BLaER1 (cell line): Measurements from ENCODE around the gene ASTN2.

Experiments
- H3K27ac ChIP-seq: shearing (Covaris generic); formaldehyde crosslinking; 2 replicates; pipeline ENCODE4 v1.8.1; 2022
- H3K27me3 ChIP-seq: shearing (Covaris generic); formaldehyde crosslinking; 2 replicates; pipeline ENCODE4 v1.8.1; 2022
- H3K36me3 ChIP-seq: shearing (Covaris generic); formaldehyde crosslinking; 2 replicates; pipeline ENCODE4 v1.8.1; 2022
- H3K4me1 ChIP-seq: shearing (Covaris generic); formaldehyde crosslinking; 2 replicates; pipeline ENCODE4 v1.8.1; 2022
- H3K4me2 ChIP-seq: shearing (Covaris generic); formaldehyde crosslinking; 2 replicates; pipeline ENCODE4 v1.8.1; 2022
- H3K4me3 ChIP-seq: shearing (Covaris generic); formaldehyde crosslinking; 2 replicates; pipeline ENCODE4 v1.8.1; 2022
- H3K9ac ChIP-seq: shearing (Covaris generic); formaldehyde crosslinking; 2 replicates; pipeline ENCODE4 v1.8.1; 2022
- H3K9me3 ChIP-seq: shearing (Covaris generic); formaldehyde crosslinking; 2 replicates; pipeline ENCODE4 v1.8.1; 2022
- H4K20me1 ChIP-seq: shearing (Covaris generic); formaldehyde crosslinking; 2 replicates; pipeline ENCODE4 v1.8.1; 2022
- Cebpa-rat ChIP-seq: shearing (Covaris generic); IDR thresholded peaks from 2 replicates; pipeline ENCODE4 v1.8.1; 2022

The ASTN2 gene

GRCh38 chr9:117164512-117164911 is 250.3 kb downstream of the ASTN2 start:
- no peaks in the 10 kb centered on the region for H3K27me3 ChIP-seq
- no peak overlapping the region for H3K27ac ChIP-seq
- TF ChIP-seq Cebpa-rat, result no peak
- H3K4me1 ChIP-seq, result peaks cover 25% of the 10 kb centered on the region
- H3K4me3 ChIP-seq, result no peak overlapping the region
- no peak overlapping the region for H3K4me2 ChIP-seq
- H4K20me1 ChIP-seq, result no peaks in the 10 kb centered on the region
- no peak overlapping the region for H3K9ac ChIP-seq
- H3K36me3 ChIP-seq, result no peaks in the 10 kb centered on the region
- no peaks in the 10 kb centered on the region for H3K9me3 ChIP-seq

- no peak overlapping the region for H3K9ac ChIP-seq
- no peak overlapping the region for H3K4me2 ChIP-seq
- H3K27ac ChIP-seq, result no peak overlapping the region
- H3K9me3 ChIP-seq, result no peaks in the 10 kb centered on the region
- H3K4me3 ChIP-seq, result no peak overlapping the region
- no peaks in the 10 kb centered on the region for H3K36me3 ChIP-seq
- H3K4me1 ChIP-seq, result peaks cover 12% of the 10 kb centered on the region
- no peaks in the 10 kb centered on the region for H4K20me1 ChIP-seq
- H3K27me3 ChIP-seq, result no peaks in the 10 kb centered on the region
- no peak for TF ChIP-seq Cebpa-rat
These were observed 254.6 kb downstream of the ASTN2 start for GRCh38 chr9:117160254-117160653.

- Histone ChIP-seq H4K20me1 (no peaks in the 10 kb centered on the region), H3K27ac (no peak overlapping the region), H3K27me3 (no peaks in the 10 kb centered on the region), H3K4me1 (peaks cover 12% of the 10 kb centered on the region), H3K4me2 (no peak overlapping the region), H3K4me3 (no peak overlapping the region), H3K9me3 (no peaks in the 10 kb centered on the region), H3K36me3 (no peaks in the 10 kb centered on the region), H3K9ac (no peak overlapping the region)
- TF ChIP-seq Cebpa-rat, result no peak
These were observed 257.9 kb downstream of the ASTN2 start for GRCh38 chr9:117156771-117157535.

- Histone ChIP-seq H3K9ac (no peak overlapping the region), H4K20me1 (no peaks in the 10 kb centered on the region), H3K4me1 (peaks cover 9% of the 10 kb centered on the region), H3K27me3 (no peaks in the 10 kb centered on the region), H3K36me3 (no peaks in the 10 kb centered on the region), H3K4me2 (no peak overlapping the region), H3K27ac (no peak overlapping the region), H3K4me3 (no peak overlapping the region), H3K9me3 (no peaks in the 10 kb centered on the region)
- no peak for TF ChIP-seq Cebpa-rat
These were observed 258.6 kb downstream of the ASTN2 start for GRCh38 chr9:117156144-117156688.

GRCh38 chr9:117153021-117153420 is 261.8 kb downstream of the ASTN2 start:
- H4K20me1 ChIP-seq, result no peaks in the 10 kb centered on the region
- no peaks in the 10 kb centered on the region for H3K9me3 ChIP-seq
- no peak overlapping the region for H3K4me2 ChIP-seq
- no peak for TF ChIP-seq Cebpa-rat
- H3K27ac ChIP-seq, result no peak overlapping the region
- no peak overlapping the region for H3K4me3 ChIP-seq
- no peaks in the 10 kb centered on the region for H3K4me1 ChIP-seq
- H3K27me3 ChIP-seq, result no peaks in the 10 kb centered on the region
- no peak overlapping the region for H3K9ac ChIP-seq
- H3K36me3 ChIP-seq, result no peaks in the 10 kb centered on the region

- Histone ChIP-seq H4K20me1 (no peaks in the 10 kb centered on the region), H3K9me3 (no peaks in the 10 kb centered on the region), H3K36me3 (no peaks in the 10 kb centered on the region), H3K4me3 (no peak overlapping the region), H3K9ac (no peak overlapping the region), H3K4me1 (no peaks in the 10 kb centered on the region), H3K4me2 (no peak overlapping the region), H3K27ac (no peak overlapping the region), H3K27me3 (no peaks in the 10 kb centered on the region)
- no peak for TF ChIP-seq Cebpa-rat
These were observed 263.1 kb downstream of the ASTN2 start for GRCh38 chr9:117151716-117152115.

GRCh38 chr9:117149996-117150395 is 264.9 kb downstream of the ASTN2 start:
- H3K36me3 ChIP-seq, result no peaks in the 10 kb centered on the region
- H3K9ac ChIP-seq, result no peak overlapping the region
- TF ChIP-seq Cebpa-rat, result no peak
- H3K4me3 ChIP-seq, result no peak overlapping the region
- no peaks in the 10 kb centered on the region for H3K27me3 ChIP-seq
- no peak overlapping the region for H3K27ac ChIP-seq
- no peaks in the 10 kb centered on the region for H4K20me1 ChIP-seq
- no peaks in the 10 kb centered on the region for H3K9me3 ChIP-seq
- no peaks in the 10 kb centered on the region for H3K4me1 ChIP-seq
- no peak overlapping the region for H3K4me2 ChIP-seq

GRCh38 chr9:117145811-117146490 is 268.9 kb downstream of the ASTN2 start:
- no peaks in the 10 kb centered on the region for H4K20me1 ChIP-seq
- no peaks in the 10 kb centered on the region for H3K9me3 ChIP-seq
- H3K27me3 ChIP-seq, result no peaks in the 10 kb centered on the region
- H3K4me2 ChIP-seq, result no peak overlapping the region
- H3K4me1 ChIP-seq, result no peaks in the 10 kb centered on the region
- H3K9ac ChIP-seq, result no peak overlapping the region
- no peaks in the 10 kb centered on the region for H3K36me3 ChIP-seq
- H3K27ac ChIP-seq, result no peak overlapping the region
- no peak for TF ChIP-seq Cebpa-rat
- H3K4me3 ChIP-seq, result no peak overlapping the region

- TF ChIP-seq Cebpa-rat, result no peak
- H3K4me3 ChIP-seq, result no peak overlapping the region
- H3K27ac ChIP-seq, result no peak overlapping the region
- H3K9ac ChIP-seq, result no peak overlapping the region
- no peaks in the 10 kb centered on the region for H3K36me3 ChIP-seq
- H3K9me3 ChIP-seq, result no peaks in the 10 kb centered on the region
- no peaks in the 10 kb centered on the region for H3K27me3 ChIP-seq
- no peaks in the 10 kb centered on the region for H3K4me1 ChIP-seq
- H3K4me2 ChIP-seq, result no peak overlapping the region
- H4K20me1 ChIP-seq, result no peaks in the 10 kb centered on the region
These were observed 269.8 kb downstream of the ASTN2 start for GRCh38 chr9:117145081-117145480.

GRCh38 chr9:117138231-117138630 is 276.6 kb downstream of the ASTN2 start:
- Histone ChIP-seq H3K4me1 (peaks cover 15% of the 10 kb centered on the region), H4K20me1 (no peaks in the 10 kb centered on the region), H3K4me2 (no peak overlapping the region), H3K36me3 (no peaks in the 10 kb centered on the region), H3K9me3 (no peaks in the 10 kb centered on the region), H3K9ac (no peak overlapping the region), H3K4me3 (no peak overlapping the region), H3K27me3 (no peaks in the 10 kb centered on the region), H3K27ac (no peak overlapping the region)
- TF ChIP-seq Cebpa-rat, result no peak
